AG08396 (cell line): ENCODE data around the gene LAMC1.

Experiments used
- DNase-seq: peaks from one replicate; pipeline ENCODE4 v3.0.0; 2012; ENCODE audit warnings: low spot score, mixed read lengths

Gene LAMC1

GRCh38 chr1:183105449-183105848, 82.2 kb downstream of the LAMC1 start:
- DNase-seq = no peak

- no peak for DNase-seq
Measured at GRCh38 chr1:183106166-183106565, 82.9 kb downstream of the LAMC1 start.

GRCh38 chr1:183106746-183107145, 83.5 kb downstream of the LAMC1 start:
- DNase-seq = peak; percentile 43

GRCh38 chr1:183110326-183110880, 87.2 kb downstream of the LAMC1 start:
- DNase-seq = no peak

- DNase-seq = no peak
Measured at GRCh38 chr1:183114441-183114840, 91.2 kb downstream of the LAMC1 start.

GRCh38 chr1:183116416-183116815, 93.2 kb downstream of the LAMC1 start:
- no peak for DNase-seq

- DNase-seq = no peak
Measured at GRCh38 chr1:183121609-183122008, 98.4 kb downstream of the LAMC1 start.

- DNase-seq = no peak
Measured at GRCh38 chr1:183124259-183124658, 101.0 kb downstream of the LAMC1 start.

GRCh38 chr1:183125279-183125999, 102.2 kb downstream of the LAMC1 start:
- no peak for DNase-seq

GRCh38 chr1:183126000-183126366, 102.8 kb downstream of the LAMC1 start:
- DNase-seq = no peak

- peak; percentile 65 for DNase-seq
Measured at GRCh38 chr1:183126528-183126927, 103.3 kb downstream of the LAMC1 start.

GRCh38 chr1:183129921-183130690, 106.9 kb downstream of the LAMC1 start:
- no peak for DNase-seq

- no peak for DNase-seq
Measured at GRCh38 chr1:183131166-183131565, 107.9 kb downstream of the LAMC1 start.

GRCh38 chr1:183135336-183135735, 112.1 kb downstream of the LAMC1 start:
- no peak for DNase-seq

- DNase-seq = no peak
Measured at GRCh38 chr1:183137782-183138181, 114.6 kb downstream of the LAMC1 start.

- DNase-seq = no peak
Measured at GRCh38 chr1:183138301-183138700, 115.1 kb downstream of the LAMC1 start.

GRCh38 chr1:183139281-183139942, 116.2 kb downstream of the LAMC1 start:
- DNase-seq = no peak

- no peak for DNase-seq
Measured at GRCh38 chr1:183140633-183141032, 117.4 kb downstream of the LAMC1 start.

- no peak for DNase-seq
Measured at GRCh38 chr1:183142171-183142570, 119.0 kb downstream of the LAMC1 start.

GRCh38 chr1:183143576-183144315, 120.5 kb downstream of the LAMC1 start:
- no peak for DNase-seq

- DNase-seq = no peak
Measured at GRCh38 chr1:183144752-183145151, 121.5 kb downstream of the LAMC1 start.

- no peak for DNase-seq
Measured at GRCh38 chr1:183147735-183148134, 124.5 kb downstream of the LAMC1 start.
